ENCODE data around the gene PPP1R7.

PPP1R7 gene

DNA sequence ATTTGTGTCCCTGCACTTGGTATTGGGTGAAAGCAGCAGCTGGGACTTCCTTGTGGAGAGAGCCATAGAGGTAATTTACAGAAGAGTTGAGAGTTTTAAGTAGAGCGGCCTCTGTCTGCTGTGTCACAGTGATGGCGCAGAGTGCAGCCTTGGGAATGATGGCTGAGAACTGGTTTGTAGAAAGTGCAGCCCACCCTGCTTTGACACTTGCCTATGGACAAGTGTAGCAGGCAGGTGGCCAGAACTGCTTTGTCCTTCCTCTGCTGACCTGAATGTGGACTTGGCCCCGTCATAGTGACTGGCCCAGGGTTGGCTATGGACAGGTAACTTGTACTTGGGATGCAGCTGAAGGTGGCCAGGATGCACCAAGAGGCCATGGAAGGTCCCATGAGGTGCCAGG, 31.9 kb downstream of the PPP1R7 start:
- Histone ChIP-seq H3K9me3 (no peaks in the 10 kb centered on the region), H3K36me3 (peaks cover 30 to 71% (median 37%) of the 10 kb centered on the region in 3 donors), H3K27me3 (no peaks in the 10 kb centered on the region), H3K4me1 (no peaks in the 10 kb centered on the region), H3K4me3 (no peak overlapping the region), H3K27ac (no peak overlapping the region)
- intact Hi-C loops (cut with DNase I; ENCODE audit: low total_unique reads), result no loop called here
- TF ChIP-seq CTCF (IDR thresholded peaks at IDR 0.05), result no peak
- DNase-seq, result no peak

- TF ChIP-seq CTCF (IDR thresholded peaks at IDR 0.05), result no peak
- Histone ChIP-seq H3K4me1 (no peaks in the 10 kb centered on the region), H3K9me3 (no peaks in the 10 kb centered on the region), H3K27ac (no peak overlapping the region), H3K27me3 (no peaks in the 10 kb centered on the region), H3K36me3 (peaks cover 27 to 66% (median 33%) of the 10 kb centered on the region in 3 donors), H3K4me3 (no peak overlapping the region)
- DNase-seq, result no peak
- intact Hi-C loops (cut with DNase I; ENCODE audit: low total_unique reads), result no loop called here
Measured at GRCh38 chr2:241182531-241183133, 32.4 kb downstream of the PPP1R7 start.

DNA sequence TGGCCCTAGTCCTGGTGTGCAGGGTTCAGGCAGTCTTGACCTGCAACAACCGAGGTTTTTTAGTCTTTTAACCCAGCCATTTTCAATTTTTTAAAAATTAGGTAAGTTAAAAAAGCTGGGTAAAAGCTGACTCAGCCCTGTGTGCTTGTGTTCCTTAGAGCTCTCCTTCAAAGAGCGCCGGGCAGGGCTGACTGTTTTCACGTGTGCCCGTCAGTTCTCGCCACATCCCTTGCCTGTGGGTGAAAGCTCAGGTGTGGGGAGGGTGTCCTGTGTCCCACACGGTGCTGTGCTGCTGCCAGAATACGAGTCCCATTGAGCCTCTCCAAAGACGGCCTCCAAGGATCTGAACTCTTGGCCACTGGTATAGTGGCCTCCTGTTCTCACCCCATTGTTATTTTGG, 33.0 kb downstream of the PPP1R7 start:
- no peaks in the 10 kb centered on the region for H3K4me1 ChIP-seq
- TF ChIP-seq CTCF (IDR thresholded peaks at IDR 0.05), result no peak
- H3K9me3 ChIP-seq, result no peaks in the 10 kb centered on the region
- H3K36me3 ChIP-seq, result peaks cover 22 to 60% (median 29%) of the 10 kb centered on the region in 3 donors
- no peak for DNase-seq
- intact Hi-C loops (cut with DNase I; ENCODE audit: low total_unique reads), result no loop called here
- H3K27me3 ChIP-seq, result peaks cover 0 to 6% of the 10 kb centered on the region in 2 donors
- no peak overlapping the region for H3K4me3 ChIP-seq
- no peak overlapping the region for H3K27ac ChIP-seq

GRCh38 chr2:241184901-241185300, 34.6 kb downstream of the PPP1R7 start:
- no peak overlapping the region for H3K4me3 ChIP-seq
- H3K4me1 ChIP-seq, result no peaks in the 10 kb centered on the region
- H3K27ac ChIP-seq, result no peak overlapping the region
- TF ChIP-seq CTCF (IDR thresholded peaks at IDR 0.05), result no peak
- H3K36me3 ChIP-seq, result peaks cover 14 to 46% (median 17%) of the 10 kb centered on the region in 3 donors
- H3K9me3 ChIP-seq, result no peaks in the 10 kb centered on the region
- DNase-seq, result no peak
- intact Hi-C loops (cut with DNase I; ENCODE audit: low total_unique reads), result no loop called here
- peaks cover 0 to 9% of the 10 kb centered on the region in 2 donors for H3K27me3 ChIP-seq

- peaks cover 0 to 9% of the 10 kb centered on the region in 2 donors for H3K27me3 ChIP-seq
- no peak overlapping the region for H3K4me3 ChIP-seq
- no peak for DNase-seq
- no peaks in the 10 kb centered on the region for H3K9me3 ChIP-seq
- intact Hi-C loops (cut with DNase I; ENCODE audit: low total_unique reads), result no loop called here
- H3K4me1 ChIP-seq, result no peaks in the 10 kb centered on the region
- no peak overlapping the region for H3K27ac ChIP-seq
- TF ChIP-seq CTCF (IDR thresholded peaks at IDR 0.05), result no peak
- H3K36me3 ChIP-seq, result peaks cover 12 to 35% (median 14%) of the 10 kb centered on the region in 3 donors
Measured at GRCh38 chr2:241185961-241186360, 35.7 kb downstream of the PPP1R7 start.
